Ramos (cell line): Measurements from ENCODE around the gene UBTD1.

Source experiments
- in situ Hi-C: fragments of 300-500 bp; cut with MboI; formaldehyde crosslinking; loops from one replicate; pipeline ENCODE4 v1.14.3; 2022; ENCODE audit warnings: low sequenced_read_pairs; ENCODE audit not compliant: unreplicated experiment

The UBTD1 gene

DNA sequence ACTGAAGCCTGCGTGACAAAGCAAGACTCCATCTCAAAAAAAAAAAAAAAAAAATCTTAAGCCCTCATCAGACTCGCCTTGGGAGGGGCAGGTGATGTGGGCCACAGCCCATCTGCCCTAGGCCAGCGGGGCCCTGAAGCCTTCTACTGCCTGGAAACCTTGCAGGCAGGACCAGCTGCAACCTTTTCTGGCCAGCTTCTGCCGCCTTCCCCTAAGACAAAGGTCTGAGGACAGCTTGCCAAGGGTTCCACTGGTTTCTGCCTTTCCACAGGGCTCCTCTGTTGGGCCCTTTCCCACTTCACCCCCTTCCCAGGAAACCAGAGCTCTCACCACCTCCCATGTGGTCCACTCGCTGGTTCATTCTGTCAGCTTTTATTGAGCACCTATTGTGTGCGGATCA lies 35.2 kb downstream of the UBTD1 start:
- in situ Hi-C loops, result no loop called here

DNA sequence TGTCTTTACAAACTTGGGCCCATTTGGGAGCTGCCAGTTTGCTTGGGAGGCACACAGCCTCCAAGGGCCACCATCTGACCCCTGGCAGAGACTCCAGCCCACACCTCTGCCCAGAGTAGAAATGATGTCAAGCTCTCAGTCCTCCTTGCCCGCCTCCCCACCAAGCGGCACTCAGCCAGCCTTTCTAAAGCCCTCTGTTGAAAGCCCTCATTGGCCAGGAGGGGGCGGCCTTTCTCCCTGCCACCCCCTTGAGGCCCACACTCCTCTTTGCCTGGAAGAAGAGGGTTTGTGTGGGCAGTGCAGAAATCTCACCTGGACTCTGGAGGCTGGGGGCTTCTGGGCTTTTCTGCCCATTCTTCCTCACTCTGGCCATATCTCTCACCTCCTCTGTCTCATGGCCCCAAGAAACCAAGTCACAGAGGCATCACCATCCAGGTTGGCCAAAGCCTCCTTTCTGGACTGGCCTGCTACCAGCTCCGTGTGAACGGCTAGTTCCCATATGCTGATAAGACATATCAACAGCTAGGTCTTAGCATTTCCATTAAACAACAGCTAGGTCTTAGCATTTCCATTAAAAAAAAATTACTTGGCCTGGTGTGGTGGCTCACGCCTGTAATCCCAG lies 36.1 kb downstream of the UBTD1 start:
- in situ Hi-C loops, result no loop called here

DNA sequence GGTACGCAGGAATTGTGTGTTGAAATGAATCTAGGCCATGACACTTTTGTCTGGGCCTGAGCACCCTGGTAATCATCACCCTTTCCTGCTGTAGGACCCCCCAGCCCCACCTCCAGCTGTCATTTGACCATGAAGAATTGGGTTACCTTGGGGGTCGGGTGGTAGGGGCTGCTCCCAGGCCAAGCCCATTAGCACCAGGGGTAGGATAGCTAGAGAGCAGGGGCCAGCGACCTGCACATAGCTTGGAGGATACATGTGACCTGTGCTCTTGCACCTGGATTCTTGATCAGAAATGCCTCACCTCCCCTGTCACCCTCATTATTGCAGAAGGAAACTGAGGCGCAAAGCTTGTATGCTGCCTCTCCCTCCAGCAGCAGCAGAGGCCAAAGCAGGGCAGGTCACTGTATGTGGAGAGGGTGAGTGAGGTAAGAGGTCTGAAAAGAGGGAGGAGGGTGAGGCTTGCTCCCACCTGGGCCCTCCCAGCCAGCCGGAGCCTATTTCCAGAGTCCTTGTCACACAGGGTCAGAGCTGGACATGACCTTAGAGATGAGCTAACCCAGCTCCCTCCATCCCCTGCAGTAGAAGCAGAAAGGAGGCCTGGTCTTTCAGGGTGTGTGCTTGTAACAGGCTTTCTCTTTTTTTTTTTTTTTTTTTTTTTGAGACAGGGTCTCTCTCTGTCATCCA lies 38.6 kb downstream of the UBTD1 start:
- in situ Hi-C loops, result no loop called here

DNA sequence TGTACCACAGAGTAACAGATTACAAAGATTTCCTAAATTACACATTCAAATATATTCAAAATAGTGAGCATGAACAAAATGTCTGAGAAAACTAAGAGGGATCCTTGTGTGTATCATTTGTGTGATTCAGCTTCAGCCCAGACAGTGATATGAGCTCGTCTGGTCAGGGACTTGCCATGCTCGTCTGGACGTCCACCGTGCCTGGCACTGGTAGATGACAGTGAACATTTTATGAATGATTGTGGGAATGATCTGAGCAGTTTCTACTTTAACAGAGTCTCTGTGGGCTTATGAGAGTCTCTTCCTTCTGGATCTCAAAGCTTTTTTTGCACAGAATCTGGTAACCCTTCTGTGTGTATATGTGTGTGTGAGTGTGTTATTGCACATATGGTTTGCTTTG lies 39.7 kb downstream of the UBTD1 start:
- in situ Hi-C loops, result no loop called here

DNA sequence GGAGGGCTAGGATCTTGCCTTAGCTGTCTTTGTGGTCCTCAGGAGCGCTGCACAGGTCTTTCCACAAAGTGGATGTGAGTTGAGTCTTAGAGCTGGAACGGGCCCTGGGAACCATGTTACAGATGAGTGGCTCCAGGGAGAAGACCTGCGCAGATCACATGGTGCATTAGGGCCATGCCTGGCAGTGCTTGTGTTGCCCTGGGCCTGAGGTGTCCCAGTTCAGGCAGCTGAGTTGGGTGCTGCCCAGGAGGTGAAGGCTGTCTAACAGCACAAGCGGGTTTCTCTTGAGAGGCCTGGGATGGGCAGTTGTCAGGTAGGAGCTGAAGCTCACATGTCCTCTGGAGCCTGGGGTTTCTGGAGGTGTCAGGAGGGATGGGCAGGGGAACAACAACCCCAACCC lies 40.1 kb downstream of the UBTD1 start:
- in situ Hi-C loops, result no loop called here

GRCh38 chr10:97539523-97540200 lies 40.9 kb downstream of the UBTD1 start:
- in situ Hi-C loops, result no loop called here

DNA sequence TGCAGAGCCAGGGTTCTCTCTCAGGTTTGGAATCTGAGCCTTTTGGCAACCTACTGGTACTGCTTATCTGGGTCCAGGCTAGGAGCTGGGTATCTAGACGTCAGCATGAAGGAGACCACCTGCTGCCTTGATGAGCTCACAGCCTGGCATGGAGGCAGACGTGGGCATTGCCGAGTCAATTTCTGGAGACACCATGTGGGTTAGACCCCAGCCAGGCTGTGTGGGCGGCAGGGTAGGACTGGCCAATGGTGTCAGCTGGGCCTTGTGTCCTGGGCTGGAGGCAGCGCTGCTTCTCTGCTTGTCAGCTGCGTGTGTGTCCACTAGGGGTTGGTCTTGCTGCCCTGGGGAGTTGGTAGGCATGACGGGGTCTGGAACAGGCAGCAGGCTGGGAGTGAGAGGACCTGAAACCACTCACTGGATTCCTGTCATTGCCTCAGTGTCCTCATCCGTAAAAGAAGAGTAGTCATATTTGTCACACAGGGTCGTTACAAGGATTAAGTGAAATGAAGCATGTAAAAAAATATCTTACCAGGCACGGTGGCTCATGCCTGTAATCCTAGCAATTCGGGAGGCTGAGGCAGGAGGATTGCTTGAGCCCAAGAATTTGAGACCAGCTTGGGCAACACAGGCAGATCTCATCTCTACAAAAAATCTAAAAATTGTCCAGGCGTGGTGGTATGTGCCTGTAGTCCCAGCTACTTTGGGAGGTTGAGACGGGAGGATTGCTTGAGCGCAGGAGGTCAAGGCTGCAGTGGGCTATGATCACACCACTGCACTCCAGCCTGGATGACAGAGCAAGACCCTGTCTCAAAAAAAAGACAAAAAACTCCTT lies 42.2 kb downstream of the UBTD1 start:
- in situ Hi-C loops, result no loop called here

DNA sequence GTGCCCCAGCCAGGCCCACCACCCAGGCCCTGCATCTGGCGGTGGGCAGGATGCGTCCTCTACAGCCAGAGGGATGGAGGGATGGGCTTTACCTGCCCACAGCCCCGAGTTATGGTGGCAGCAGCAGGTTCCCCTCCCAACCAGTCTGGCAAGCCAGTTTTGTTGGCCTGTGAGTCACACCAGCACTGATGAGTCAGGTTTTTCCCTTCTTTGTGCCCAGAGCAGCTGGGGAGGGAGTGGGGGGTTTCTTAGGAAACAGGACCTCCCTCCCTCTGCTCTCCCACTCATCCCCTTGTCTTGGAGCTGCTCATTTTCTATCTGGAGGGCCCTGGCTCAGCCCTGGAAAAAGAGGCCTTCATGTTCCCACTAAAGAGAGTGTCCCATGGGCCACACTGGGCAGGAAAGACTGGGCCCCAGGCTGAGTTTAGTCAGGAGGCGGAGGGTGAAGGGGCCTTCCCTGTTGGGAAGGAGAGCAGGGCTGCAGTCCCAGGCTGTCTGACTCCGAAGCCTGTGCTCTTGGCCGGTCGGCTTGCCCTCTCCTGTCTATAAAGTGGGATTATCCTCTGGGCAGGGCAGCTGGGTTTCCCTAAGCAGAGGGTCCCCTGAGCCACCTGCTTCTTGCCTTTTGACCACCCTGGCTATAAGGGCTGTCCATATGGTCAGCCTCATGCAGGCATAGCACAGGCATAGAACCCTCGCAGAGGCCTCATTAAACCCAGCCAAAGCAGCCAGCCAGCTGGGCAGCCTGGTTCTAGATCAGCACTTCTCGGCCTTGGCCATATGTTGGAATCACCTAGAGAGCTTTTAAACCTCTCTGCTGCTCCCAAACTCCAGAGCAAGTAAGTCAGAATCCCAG lies 43.7 kb downstream of the UBTD1 start:
- in situ Hi-C loops, result no loop called here

DNA sequence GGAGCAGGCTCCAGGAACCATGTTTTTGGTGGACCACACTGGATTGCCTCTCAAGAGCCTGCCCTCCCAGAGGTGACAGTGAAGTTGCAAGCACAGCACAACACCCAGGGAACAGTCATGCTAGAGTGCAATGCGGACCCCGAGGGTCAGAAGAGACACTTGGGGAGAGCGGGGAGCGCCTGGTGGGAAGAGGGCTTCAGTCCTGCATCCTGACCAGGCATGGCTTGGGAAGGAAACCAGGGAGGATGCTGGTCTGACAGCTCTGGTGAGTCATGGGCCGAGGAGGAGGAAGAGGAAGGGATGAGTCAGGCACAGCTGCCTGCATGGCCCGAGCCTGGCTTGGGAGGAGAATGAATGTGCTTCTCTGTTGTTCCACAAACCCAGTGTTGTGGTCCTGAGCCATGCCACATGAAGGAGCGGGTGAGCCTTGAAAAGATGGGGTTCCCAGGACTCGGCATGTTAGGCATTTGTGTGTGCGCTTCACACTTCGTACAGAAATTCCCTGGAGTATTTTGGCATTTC lies 44.4 kb downstream of the UBTD1 start:
- in situ Hi-C loops, result no loop called here

GRCh38 chr10:97546456-97547270 lies 47.9 kb downstream of the UBTD1 start:
- in situ Hi-C loops, result no loop called here

DNA sequence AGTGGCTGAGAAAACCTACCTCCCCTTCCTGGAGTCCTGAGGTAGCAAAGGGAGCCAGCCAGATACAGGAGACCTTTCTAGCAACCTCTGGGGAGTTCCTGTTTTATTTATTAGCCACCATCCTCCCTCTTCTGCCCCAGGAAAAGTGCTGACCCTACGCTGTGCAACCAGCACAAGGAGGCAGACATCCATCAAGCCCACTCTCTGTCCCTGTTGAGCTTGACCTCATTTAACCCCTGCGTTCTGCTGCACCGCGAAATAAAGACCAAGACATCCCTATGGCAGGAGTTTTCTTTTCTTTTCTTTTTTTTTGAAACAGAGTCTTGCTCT lies 48.5 kb downstream of the UBTD1 start:
- in situ Hi-C loops, result no loop called here

GRCh38 chr10:97547962-97548361 lies 49.2 kb downstream of the UBTD1 start:
- in situ Hi-C loops, result no loop called here

- in situ Hi-C loops, result no loop called here
These were observed 50.2 kb downstream of the UBTD1 start for GRCh38 chr10:97548828-97549455.

GRCh38 chr10:97549587-97550322 lies 51.0 kb downstream of the UBTD1 start:
- in situ Hi-C loops, result loop anchor here (5.0 kb wide), 1 partner anchor 87 kb away; no protein-coding TSS in a partner anchor

DNA sequence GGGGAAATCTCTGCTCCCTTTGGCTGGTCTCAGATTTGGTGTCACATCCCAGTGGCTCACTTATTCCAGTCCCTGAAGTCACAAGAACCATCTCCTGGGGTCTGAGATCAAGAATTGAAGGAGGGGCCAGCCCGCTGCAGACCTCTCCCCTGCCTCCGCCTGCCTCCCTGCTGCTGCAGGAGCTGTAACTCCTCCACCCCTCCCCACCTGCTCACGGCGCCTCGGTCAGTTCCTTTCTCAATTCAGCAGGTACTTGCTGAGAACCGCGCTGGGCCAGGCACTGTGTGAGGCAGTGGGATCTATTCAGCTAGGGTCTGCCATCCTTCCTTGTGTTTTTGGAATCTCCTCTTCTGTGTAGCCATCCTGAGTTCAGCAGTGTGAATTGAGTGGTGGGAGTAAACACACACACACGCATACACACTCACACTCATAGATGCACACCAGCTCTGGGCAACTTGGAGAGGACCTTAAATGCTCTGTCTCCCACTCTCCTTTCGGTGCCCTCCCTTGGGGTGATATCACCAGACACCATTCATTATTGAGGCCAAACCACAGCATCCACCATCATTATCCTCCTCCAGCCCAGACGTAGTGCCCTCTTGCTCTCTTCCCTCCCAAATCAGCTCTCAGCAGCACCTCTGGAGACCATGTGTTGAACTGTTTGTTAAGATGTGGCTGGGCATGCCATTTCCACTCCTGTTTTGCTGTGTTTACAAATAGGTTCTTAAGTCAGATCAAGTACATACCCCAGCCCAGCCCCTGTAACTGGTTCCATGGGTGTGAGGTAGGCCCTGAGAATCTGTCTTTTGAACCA lies 51.8 kb downstream of the UBTD1 start:
- in situ Hi-C loops, result loop anchor here (5.0 kb wide), 1 partner anchor 88 kb away; no protein-coding TSS in a partner anchor

GRCh38 chr10:97551271-97551670 lies 52.5 kb downstream of the UBTD1 start:
- in situ Hi-C loops, result loop anchor here (5.0 kb wide), 1 partner anchor 89 kb away; no protein-coding TSS in a partner anchor

- in situ Hi-C loops, result loop anchor here (5.0 kb wide), 1 partner anchor 91 kb away; no protein-coding TSS in a partner anchor
These were observed 54.9 kb downstream of the UBTD1 start for GRCh38 chr10:97553575-97554031.
